Measurements from ENCODE around the gene IL18RAP. TPM values are rescaled to one million over a fixed set of nuclear protein-coding genes. Genes with fewer than 3 reads are reported as not detected.

IL18RAP gene
- total RNA-seq, 1 experiment from 2014 or later: not detected

GRCh38 chr2:102421890-102422759 is 835 bp upstream of the IL18RAP start:
- intact Hi-C loops (cut with micrococcal nuclease; ENCODE audit: unreplicated experiment): no loop called here
- H3K36me3 Mint-ChIP-seq (ENCODE audit: insufficient read depth, unreplicated experiment): no peaks in the 10 kb centered on the region
- CTCF ChIA-PET: no interaction called here
- H3K27ac Mint-ChIP-seq (ENCODE audit: unreplicated experiment): no peak overlapping the region
- TF ChIP-seq, protein P1, sequence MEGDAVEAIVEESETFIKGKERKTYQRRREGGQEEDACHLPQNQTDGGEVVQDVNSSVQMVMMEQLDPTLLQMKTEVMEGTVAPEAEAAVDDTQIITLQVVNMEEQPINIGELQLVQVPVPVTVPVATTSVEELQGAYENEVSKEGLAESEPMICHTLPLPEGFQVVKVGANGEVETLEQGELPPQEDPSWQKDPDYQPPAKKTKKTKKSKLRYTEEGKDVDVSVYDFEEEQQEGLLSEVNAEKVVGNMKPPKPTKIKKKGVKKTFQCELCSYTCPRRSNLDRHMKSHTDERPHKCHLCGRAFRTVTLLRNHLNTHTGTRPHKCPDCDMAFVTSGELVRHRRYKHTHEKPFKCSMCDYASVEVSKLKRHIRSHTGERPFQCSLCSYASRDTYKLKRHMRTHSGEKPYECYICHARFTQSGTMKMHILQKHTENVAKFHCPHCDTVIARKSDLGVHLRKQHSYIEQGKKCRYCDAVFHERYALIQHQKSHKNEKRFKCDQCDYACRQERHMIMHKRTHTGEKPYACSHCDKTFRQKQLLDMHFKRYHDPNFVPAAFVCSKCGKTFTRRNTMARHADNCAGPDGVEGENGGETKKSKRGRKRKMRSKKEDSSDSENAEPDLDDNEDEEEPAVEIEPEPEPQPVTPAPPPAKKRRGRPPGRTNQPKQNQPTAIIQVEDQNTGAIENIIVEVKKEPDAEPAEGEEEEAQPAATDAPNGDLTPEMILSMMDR (IDR thresholded peaks at IDR 0.05; ENCODE audit: unreplicated experiment): no peak
- BruUV-seq (replicated peaks): no TSS peak
- H3K9me3 Mint-ChIP-seq (ENCODE audit: low read depth, unreplicated experiment): no peaks in the 10 kb centered on the region
- H3K4me3 Mint-ChIP-seq (ENCODE audit: low read depth, unreplicated experiment): no peak overlapping the region
- no peak for DNase-seq
- no peaks in the 10 kb centered on the region for H3K4me1 Mint-ChIP-seq (ENCODE audit: low read depth, unreplicated experiment)
- peaks cover 58% of the 10 kb centered on the region for H3K27me3 Mint-ChIP-seq (ENCODE audit: unreplicated experiment)

GRCh38 chr2:102423368-102423767 is 408 bp downstream of the IL18RAP start:
- no peak for DNase-seq
- no TSS peak for BruUV-seq (replicated peaks)
- CTCF ChIA-PET: no interaction called here
- Mint-ChIP-seq H3K4me3 (ENCODE audit: low read depth, unreplicated experiment) (no peak overlapping the region), H3K27me3 (ENCODE audit: unreplicated experiment) (peaks cover 64% of the 10 kb centered on the region), H3K36me3 (ENCODE audit: insufficient read depth, unreplicated experiment) (no peaks in the 10 kb centered on the region), H3K9me3 (ENCODE audit: low read depth, unreplicated experiment) (no peaks in the 10 kb centered on the region), H3K4me1 (ENCODE audit: low read depth, unreplicated experiment) (no peaks in the 10 kb centered on the region), H3K27ac (ENCODE audit: unreplicated experiment) (no peak overlapping the region)
- intact Hi-C loops (cut with micrococcal nuclease; ENCODE audit: unreplicated experiment): no loop called here
- TF ChIP-seq, protein P1 (IDR thresholded peaks at IDR 0.05; ENCODE audit: unreplicated experiment): no peak

- CTCF ChIA-PET: no interaction called here
- Mint-ChIP-seq H3K27me3 (ENCODE audit: unreplicated experiment) (peaks cover 55% of the 10 kb centered on the region), H3K27ac (ENCODE audit: unreplicated experiment) (no peak overlapping the region), H3K9me3 (ENCODE audit: low read depth, unreplicated experiment) (no peaks in the 10 kb centered on the region), H3K4me3 (ENCODE audit: low read depth, unreplicated experiment) (no peak overlapping the region), H3K4me1 (ENCODE audit: low read depth, unreplicated experiment) (no peaks in the 10 kb centered on the region), H3K36me3 (ENCODE audit: insufficient read depth, unreplicated experiment) (no peaks in the 10 kb centered on the region)
- BruUV-seq (replicated peaks): no TSS peak
- TF ChIP-seq, protein P1 (IDR thresholded peaks at IDR 0.05; ENCODE audit: unreplicated experiment): no peak
- no peak for DNase-seq
- intact Hi-C loops (cut with micrococcal nuclease; ENCODE audit: unreplicated experiment): no loop called here
These were observed 1.8 kb downstream of the IL18RAP start for GRCh38 chr2:102424754-102425153.

- Mint-ChIP-seq H3K27ac (ENCODE audit: unreplicated experiment) (no peak overlapping the region), H3K27me3 (ENCODE audit: unreplicated experiment) (peaks cover 47% of the 10 kb centered on the region), H3K4me3 (ENCODE audit: low read depth, unreplicated experiment) (no peak overlapping the region), H3K4me1 (ENCODE audit: low read depth, unreplicated experiment) (no peaks in the 10 kb centered on the region), H3K36me3 (ENCODE audit: insufficient read depth, unreplicated experiment) (no peaks in the 10 kb centered on the region), H3K9me3 (ENCODE audit: low read depth, unreplicated experiment) (no peaks in the 10 kb centered on the region)
- TF ChIP-seq, protein P1 (IDR thresholded peaks at IDR 0.05; ENCODE audit: unreplicated experiment): no peak
- BruUV-seq (replicated peaks): no TSS peak
- intact Hi-C loops (cut with micrococcal nuclease; ENCODE audit: unreplicated experiment): no loop called here
- CTCF ChIA-PET: no interaction called here
- DNase-seq: no peak
These were observed 2.6 kb downstream of the IL18RAP start for GRCh38 chr2:102425441-102426132.

Measured in Calu3 (cell line).